Occipital lobe (tissue), 2 donors: Measurements from ENCODE around the gene HAS3. TPM values are rescaled to one million over a fixed set of nuclear protein-coding genes. Genes with fewer than 3 reads are reported as not detected.
"Not testable (repeated sequence)": the region's sequence is repeated elsewhere in the genome, so short reads cannot be mapped to it uniquely, and the experiment has no call there.

Experiments used
- DNase-seq: peaks from one replicate; lab custom pipeline; 2025; lab: John Stamatoyannopoulos, UW
- total RNA-seq: library from RNA; depleted of rRNA; stranded (reverse); fragments of >200 nt; gene quantifications from one replicate; pipeline ENCODE4 v1.2.3, GENCODE V29; 2014

Gene HAS3
- total RNA-seq, 1 donor from 2014 or later: 6.6 TPM

DNA sequence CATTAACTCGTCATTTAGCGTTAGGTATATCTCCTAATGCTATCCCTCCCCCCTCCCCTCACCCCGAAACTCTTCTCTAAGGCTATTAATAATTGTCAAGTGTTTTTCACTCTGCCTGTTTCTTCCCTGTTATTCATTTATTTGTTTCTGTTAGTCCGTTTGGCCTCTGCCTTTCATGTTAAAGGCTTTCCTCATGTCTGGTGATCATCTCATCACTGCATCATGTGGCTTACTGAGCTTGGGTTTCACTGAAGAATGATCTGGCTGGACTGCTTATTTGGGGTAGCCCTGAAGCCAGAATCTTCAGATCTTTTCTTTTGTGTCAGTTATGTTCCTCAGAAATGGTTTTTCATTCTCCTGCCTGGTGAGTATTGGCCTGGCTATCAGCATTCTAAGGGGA is 36.5 kb downstream of the HAS3 start:
- DNase-seq: no peak

DNA sequence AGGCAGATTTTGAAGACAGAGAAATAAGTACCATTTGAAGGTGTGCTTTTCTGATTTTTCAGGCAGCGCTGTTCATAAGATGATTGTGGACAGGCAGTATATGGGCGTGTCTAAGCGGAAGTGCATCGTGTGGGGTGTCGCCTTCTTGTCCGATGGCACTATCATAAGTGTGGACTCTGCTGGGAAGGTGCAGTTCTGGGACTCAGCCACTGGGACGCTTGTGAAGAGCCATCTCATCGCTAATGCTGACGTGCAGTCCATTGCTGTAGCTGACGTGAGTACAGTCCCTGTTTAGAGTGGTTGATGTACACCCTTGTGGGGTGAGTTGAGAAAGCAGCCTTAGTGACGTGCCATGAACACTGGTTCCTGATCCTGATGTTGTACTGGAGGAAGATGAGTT is 37.7 kb downstream of the HAS3 start:
- DNase-seq: no peak

DNA sequence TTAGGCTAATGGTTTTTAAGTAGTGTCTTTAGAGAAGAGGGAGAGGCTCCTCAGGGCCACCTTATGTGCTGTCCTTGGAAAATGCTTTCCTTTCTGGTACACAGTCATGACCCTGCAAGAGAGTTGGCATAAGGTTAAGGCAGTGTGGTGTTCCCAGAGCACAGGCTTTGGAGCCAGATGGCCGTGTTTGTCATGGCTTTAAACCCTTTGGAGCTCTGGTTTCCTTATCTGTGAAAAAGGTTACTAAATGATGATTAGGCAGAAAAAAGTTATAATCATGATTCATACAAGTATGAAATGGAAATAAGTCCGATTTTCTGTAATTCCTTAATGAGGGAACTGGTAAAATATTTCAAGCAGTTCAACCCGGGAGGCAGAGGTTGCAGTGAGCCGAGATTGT is 40.2 kb downstream of the HAS3 start:
- DNase-seq: no peak

DNA sequence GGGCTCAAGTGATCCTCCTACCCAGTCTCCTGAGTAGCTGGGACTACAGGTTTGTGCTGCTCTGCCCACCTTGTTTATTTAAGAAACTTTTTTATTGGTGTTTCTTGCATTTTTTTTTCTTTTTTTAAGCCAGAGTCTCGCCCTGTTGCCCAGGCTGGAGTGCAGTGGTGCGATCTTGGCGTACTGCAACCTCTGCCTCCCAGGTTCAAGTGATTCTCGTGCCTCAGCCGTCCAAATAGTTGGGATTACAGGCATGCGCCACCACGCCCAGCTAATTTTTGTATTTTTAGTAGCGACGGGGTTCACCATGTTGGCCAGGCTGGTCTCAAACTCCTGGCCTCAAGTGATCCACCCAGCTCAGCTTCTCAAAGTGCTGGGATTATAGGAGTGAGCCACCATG is 44.2 kb downstream of the HAS3 start:
- not testable (repeated sequence) for DNase-seq

DNA sequence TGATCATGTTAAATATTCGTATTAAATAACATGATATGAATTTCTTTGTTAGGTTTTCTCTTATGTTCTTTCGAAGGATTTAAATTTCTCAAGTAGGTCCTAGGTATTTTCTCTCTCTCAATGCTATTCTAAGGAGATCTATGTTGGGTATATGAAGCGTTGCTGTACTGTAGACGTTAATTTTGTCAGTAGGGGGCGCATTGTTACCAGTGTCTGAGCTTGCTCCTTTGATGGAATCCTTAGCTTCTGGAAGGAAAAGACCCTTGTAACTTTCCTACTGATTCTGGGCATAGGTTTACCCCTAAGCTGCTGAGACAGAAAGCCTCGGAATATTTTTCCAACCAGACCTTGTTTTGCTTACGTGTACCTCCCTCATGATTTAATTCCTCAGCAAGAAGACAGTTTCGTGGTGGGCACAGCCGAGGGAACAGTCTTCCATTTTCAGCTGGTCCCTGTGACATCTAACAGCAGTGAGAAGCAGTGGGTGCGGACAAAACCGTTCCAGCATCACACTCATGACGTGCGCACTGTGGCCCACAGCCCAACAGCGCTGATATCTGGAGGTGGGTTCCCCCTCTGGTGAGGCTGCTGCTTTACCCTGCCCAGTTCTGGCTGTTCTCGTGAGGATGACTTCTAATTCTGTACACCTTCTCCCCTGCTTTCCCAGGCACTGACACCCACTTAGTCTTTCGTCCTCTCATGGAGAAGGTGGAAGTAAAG is 44.9 kb downstream of the HAS3 start:
- DNase-seq: peak; percentile 62

DNA sequence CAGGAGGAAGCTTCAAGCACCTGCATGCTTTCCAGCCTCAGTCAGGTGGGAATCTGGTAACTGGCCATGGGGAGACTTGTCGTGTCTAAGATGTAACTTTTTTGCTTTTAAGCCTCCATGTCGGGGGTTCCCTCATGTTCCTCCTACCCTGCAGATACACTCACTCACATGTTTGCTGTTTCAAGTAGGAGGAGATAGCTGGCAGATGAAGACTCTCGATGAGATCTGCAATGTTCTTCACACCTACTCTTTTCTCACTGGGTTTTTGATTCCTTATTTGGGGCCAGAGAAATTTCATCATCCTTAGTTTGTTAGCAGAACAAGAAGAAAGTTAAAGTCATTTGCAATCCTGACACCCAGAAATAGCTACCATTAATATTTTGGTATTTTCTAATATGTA is 51.7 kb downstream of the HAS3 start:
- DNase-seq: no peak

DNA sequence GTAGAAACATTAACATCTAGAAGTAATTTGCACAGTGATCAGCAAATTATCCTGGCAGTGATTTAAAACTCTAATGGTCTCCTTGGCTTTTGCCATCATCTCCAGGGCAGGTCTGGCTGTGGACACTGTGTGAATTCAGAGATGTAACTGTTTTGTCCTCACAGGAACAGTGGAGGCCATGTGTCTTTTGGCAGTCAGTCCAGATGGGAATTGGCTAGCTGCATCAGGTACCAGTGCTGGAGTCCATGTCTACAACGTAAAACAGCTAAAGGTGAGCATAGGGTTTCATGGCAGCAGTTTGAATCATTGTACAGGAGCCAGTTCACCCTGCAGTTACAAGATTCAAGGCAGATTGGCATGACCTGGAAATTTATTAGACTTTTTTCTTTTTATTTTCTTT is 54.7 kb downstream of the HAS3 start:
- no peak for DNase-seq

DNA sequence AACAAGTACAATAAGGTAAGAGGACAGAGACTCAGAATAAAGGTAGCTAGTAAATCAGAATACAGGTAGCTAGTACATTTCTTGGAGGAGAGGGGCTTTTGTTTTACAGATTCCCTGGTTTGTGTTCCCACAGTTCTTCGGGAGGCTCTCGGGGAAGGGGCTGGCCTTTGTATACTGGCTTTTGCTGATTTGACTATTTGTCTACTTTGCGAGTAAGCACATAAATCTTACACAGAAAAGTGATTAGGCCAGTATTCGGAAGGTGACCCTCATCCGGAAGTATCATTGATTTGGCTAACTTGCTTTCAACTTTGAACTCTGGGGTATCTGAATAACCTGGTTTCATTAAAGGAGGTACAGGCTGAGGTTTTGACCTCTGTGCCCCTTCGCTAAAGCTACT is 60.1 kb downstream of the HAS3 start:
- DNase-seq: no peak

DNA sequence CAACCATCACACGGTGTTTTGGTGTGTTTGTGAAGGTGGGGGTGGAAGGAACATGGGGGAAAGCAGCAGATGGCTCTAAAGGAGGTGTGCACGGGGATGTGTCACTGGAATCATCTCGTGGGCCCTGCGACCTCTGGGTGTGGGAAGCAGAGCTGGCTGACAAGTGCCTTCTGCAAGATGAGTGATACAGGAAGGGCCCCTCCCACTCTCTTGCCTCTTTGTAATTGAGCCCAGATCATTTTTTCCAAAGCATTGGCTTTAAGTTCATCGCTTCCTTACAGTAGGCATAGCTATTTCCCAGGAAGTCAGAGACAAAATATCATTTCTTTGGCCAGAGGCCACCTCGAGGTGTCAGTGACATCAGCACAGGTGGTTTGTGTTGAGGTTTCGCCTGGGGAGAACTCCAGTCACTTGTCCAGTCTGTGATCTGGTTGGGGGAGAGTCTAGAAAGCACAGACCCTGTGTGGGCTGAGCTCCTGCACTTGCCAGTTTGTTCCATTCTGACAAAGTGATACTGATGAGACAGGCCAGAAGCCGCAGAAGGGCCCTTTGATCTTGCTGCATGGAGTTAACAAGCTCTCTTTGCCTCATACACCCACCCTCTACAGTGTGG is 60.9 kb downstream of the HAS3 start:
- DNase-seq: peak; percentile 49

DNA sequence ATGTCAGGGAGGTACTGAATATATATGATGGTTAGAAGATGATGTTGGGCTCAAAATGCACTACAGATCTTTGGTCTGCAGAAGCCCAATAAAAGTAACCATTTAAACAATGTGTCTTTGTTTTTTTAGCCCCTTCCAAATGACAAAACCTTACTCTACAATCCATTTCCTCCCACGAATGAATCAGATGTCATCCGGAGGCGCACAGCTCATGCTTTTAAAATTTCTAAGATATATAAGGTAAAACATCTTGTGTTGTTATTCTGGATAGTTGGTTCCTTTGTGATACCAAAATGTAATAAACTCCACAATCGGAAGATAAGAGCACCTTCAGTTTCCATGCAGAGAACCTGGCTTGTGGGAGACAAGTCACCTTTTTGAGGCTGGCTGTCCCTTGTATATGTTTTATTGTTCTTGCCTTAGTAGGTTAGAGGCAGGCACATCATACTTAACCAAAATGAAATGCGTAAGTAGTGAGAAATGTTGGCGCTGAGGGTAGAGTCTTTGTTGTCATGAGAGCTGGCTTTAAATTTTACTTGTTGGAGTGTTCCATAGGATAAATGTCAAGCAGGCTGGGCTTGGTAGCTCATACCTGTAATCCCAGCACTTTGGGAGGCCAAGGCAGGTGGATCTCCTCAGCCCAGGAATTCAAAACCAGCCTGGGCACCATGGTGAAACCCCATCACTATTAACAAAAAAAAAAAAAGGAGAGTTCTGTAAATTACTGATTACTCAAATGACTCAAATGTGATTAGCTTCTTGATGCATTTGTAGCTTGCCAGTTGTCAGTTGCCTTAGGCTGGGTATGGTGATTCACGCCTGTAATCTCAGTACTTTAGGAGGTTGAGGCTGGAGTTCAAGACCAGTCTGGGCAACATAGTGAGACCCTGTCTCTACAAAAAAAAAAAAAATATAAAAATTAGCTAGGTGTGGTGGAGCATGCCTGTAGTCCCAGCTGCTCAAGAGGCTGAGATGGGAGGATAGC is 61.8 kb downstream of the HAS3 start:
- no peak for DNase-seq

Other genes with a start within 250 kb of the HAS3 start
- gene CHTF8, start 26.9 kb downstream of the HAS3 start, total RNA-seq: 37.7 TPM
- 30.9 TPM for gene UTP4, start 27.0 kb downstream of the HAS3 start, total RNA-seq
- 8.9 TPM for gene SNTB2, start 81.5 kb downstream of the HAS3 start, total RNA-seq
- 34.6 TPM for gene VPS4A, start 205.7 kb downstream of the HAS3 start, total RNA-seq
- 9.5 TPM for gene PDF, start 224.9 kb downstream of the HAS3 start, total RNA-seq
- gene COG8, start 233.9 kb downstream of the HAS3 start, total RNA-seq: 51.6 TPM
- gene NIP7, start 234.1 kb downstream of the HAS3 start, total RNA-seq: 14.2 TPM
- not detected for gene TMED6, start 246.1 kb downstream of the HAS3 start, total RNA-seq